GM19023 (cell line): Measurements from ENCODE around the gene SLC52A3.
"Not testable (repeated sequence)": the region's sequence is repeated elsewhere in the genome, so short reads cannot be mapped to it uniquely, and the experiment has no call there.

Source experiments
- ATAC-seq: cut with Tn5 transposase; IDR thresholded peaks from one replicate; pipeline ENCODE4 v1.9.1; 2021; ENCODE audit warnings: mild to moderate bottlenecking, moderate library complexity; ENCODE audit not compliant: unreplicated experiment

The SLC52A3 gene

DNA sequence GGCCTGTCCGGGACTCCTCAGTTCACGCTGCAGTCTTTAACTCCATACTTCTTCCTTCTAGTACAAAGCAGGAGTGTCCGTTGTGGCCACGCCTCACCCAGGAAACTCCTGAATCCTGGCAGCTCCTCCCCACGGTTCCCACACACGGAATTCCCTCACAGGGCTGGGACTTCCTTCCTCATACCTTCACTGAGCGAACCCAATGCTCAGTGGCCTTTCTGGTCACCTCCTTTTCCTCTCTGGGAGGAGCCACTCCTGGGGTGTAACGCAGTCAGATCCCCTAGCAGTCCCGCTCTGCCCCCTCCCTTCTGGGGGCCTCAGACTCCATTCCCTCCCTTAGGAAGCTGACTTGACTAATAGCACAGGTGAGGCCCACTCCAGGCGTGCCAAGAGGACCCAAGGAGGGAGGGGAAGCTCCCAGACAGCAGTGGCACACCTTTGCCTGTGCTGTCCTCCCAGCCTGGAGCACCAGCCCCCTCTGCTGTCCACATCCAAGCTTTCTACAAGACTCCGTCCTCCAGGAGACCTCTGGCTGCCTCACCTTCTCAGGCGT, at the start of gene SLC52A3:
Gene SLC52A3, minus strand, starts transcription at position 75 of the 553 bp plus-strand sequence. CDS start 2,726 bp downstream, outside the sequence.
- no peak for ATAC-seq

DNA sequence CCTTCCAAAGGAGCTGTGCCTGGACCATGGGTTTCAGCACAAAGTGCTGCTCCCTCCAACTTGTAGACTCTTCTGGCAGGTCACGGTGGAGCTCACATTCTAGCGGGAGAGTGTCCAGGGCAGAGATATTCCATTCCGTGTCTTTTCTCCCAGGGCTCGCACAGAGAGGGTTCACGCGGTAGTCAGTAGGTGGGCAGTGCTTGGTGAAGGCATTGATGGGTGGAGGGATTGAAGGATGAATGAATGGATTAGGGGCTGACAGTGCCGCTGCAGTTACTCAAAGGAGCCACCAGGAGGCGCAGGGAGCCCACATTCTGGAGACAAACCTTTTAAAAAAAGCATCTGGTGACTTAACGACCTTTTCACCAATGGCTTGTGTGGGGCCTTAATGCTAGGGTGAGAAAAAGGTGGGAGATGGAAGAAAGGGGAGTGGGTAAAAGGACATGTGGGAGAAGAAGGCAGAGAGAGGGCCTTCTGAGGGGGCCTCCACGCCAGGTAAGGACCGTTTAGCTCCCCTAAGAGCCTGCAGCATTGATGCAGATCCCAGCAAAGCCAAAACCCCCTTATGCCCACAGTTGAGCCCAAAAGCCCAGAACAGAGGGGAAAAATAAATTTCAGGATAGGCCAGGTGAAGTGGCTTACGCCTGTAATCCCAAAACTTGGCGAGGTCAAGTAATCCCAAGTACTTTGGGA, 47.8 kb upstream of the SLC52A3 start:
- ATAC-seq, result no peak

DNA sequence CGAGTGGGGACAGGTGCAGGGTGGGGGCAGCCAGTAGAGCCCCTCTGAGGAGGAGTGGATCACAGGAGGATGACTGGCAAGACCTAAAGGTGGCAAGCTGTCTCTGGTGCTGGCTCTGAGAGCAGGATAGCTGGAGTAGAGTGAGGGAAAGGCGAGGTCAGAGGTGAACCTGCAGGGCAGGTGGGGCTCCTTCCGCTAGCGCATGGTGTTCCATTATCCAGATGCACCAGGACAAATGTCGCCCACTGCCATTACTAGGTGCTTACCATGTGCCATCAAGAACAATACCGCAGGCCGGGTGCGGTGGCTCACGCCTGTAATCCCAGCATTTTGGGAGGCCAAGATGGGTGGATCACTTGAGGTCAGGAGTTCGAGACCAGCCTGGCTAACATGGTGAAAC, 46.9 kb upstream of the SLC52A3 start:
- ATAC-seq, result no peak

DNA sequence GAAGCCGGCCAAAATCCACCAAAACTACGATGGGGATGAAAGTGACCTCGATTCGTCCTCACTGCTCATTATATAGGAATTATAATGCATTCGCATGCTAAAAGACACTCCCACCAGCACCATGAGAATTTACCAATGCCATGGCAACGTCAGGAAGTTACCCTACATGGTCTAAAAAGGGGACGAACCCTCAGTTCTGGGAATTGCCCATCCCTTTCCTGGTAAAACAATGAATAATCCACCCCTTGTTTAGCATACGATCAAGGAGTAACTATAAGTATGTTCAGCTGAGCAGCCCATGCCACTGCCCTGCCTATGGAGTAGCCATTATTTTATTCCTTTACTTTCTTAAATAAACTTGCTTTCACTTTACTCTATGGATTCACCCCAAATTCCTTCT, 45.1 kb upstream of the SLC52A3 start:
- no peak for ATAC-seq

DNA sequence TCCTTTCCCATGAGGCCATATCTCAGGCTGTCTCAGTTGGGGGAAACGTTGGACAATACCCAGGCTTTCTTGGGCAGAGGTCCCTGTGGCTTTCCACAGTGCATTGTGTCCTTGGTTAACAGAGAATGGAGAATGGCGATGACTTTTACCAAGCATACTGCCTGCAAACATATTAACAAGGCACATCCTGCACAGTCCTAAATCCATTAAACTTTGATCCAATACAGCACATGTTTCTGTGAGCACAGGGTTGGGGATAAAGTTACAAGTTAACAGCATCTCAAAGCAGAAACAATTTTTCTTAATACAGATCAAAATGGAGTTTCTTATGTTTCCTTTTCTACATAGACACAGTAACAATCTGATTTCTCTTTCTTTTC, 44.1 kb upstream of the SLC52A3 start:
- not testable (repeated sequence) for ATAC-seq

DNA sequence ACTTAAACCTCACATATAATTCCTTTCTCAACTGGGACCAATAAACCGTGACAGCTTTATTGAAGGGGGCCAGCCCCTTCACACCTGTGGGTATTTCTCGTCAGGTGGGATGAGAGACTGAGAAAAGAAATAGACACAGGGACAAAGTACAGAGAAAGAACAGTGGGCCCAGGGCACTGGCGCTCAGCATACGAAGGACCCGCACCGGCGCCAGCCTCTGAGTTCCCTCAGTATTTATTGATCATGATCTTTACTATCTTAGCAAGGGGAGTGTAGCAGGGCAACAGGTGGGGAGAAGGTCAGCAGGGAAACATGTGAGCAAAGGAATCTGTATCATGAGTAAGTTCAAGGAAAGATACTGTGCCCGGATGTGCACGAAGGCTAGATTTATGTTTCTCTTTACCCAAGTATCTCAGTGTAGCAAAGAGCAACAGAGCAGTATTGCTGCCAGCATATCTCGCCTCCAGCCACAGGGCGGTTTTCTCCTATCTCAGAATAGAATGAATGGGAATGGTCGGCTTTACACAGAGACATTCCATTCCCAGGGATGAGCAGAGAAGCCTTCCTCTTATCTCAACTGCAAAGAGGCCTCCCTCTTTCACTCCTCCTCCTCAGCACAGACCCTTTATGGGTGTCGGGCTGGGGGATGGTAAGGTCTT, 43.6 kb upstream of the SLC52A3 start:
- ATAC-seq, result not testable (repeated sequence)

DNA sequence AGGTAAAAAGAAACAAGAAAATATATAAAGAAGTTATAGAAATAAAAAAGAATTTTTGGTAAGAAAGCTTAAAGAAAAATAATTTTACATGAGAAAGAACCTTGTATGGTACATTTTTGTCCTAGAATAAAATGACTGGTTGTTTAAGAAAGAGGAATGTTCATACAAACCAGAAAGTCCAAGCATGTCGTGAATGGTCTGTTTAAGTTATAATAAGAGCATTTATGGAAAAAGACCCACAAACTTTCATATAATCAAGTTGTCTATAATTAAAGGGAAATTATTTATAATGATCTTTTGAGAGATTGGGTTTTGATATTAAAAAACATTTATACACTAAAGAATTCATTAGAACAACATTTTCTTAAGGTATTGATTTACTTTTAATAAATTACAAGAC, 37.4 kb upstream of the SLC52A3 start:
- no peak for ATAC-seq

DNA sequence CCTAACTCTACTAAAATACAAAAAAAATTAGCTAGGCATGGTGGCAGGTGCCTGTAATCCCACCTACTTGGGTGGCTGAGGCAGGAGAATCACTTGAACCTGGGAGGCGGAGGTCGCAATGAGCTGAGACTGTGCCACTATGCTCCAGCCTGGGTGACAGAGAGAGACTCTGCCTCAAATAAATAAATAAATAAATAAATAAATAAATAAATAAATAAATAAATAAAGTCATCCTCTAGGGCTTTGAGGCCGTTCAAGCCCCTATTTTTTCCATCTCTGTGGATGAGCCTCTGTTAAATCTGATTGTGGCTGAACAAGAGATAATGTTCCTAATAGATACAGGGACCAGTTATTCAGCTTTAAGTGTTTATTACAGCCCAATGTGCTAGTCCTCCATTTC, 33.4 kb upstream of the SLC52A3 start:
- no peak for ATAC-seq

DNA sequence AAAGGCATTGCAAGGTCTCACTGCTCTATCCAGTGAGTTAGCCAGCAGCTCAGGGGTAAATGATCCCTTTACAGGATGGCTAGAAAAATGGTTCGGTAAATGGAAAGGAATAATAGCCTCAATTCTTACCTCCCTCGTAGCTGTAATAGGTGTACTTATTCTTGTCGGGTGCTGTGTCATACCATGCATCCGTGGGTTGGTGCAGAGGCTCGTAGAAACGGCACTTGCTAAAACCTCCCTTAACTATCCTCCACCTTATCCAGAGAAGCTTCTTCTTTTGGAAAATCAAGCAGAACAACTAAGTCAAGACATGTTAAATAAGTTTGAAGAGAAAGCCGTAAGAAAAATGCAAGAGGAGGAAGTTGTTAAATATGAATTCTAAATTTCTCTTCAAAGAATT, 31.7 kb upstream of the SLC52A3 start:
- not testable (repeated sequence) for ATAC-seq

DNA sequence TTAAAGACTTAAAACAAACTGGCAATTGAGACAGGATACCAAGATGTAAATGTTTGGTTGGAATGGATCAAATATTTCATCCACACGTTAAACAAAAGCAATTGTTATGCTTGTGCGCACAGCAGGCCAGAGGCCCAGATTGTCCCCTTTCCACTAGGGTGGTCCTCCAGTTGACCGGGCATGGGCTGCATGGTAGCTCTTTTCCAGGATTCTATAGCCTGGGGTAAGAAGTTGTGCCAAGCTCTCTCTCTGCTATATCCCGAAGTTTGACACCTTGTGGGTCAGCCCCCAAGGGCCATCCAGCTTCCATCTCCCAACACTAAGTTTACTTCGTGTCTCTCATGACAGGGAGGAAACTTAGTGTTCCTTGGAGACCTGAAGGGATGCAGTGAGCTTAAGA, 30.4 kb upstream of the SLC52A3 start:
- ATAC-seq, result not testable (repeated sequence)

DNA sequence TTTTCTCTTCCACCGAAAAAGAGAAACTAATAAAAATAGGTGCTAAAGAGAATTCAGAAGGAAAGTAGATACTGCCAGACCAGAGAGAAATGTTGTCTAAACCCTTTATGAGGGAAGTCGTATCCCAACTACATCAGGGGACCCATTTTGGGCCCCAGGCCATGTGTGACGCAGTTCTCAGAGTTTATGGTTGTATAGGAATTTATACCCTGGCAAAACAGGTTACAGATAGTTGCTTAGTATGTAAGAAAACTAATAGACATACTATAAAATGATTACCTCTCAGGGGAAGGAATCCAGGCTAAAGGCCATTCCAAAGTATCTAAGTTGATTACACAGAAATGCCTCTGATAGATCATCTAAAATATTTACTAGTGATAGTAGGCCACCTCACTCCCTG, 28.6 kb upstream of the SLC52A3 start:
- no peak for ATAC-seq

DNA sequence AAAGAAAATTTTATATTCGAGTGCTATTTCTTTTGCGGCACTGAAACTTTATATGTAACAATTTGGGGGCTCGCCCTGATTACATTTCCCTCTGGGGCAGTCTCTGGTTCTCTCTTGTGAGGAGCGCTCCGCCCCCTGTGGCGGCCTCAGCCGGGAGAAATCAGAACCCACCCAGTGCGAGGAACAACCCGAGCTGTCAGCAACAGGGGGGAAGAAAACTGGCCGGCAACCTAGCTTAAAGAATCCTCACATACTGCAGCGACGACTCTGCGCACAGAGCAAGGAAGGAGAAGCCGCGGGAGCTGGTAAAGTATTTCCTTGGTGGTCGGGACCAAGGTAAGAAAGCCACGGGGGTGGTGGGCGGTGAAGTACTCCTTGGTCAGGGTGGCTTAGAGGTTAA, 23.9 kb upstream of the SLC52A3 start:
- no peak for ATAC-seq

DNA sequence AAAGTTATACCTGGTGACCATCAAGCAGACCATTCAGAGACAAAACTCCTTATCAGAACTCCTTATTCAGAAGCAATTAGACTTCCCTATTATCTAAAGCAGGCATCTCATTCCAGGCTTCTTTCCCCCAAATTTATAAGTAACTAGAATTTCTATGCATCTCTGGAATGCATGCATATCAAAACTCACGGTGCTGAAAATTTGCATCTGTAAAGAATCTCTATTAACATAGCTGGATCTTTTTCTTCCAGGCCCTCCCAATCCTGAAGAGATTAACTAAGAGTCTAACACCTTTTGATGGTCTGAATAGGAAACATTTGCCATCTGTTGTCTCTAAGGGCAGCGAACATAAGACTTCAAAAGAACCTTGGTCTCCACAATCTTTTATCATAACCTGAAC, 22.8 kb upstream of the SLC52A3 start:
- no peak for ATAC-seq

DNA sequence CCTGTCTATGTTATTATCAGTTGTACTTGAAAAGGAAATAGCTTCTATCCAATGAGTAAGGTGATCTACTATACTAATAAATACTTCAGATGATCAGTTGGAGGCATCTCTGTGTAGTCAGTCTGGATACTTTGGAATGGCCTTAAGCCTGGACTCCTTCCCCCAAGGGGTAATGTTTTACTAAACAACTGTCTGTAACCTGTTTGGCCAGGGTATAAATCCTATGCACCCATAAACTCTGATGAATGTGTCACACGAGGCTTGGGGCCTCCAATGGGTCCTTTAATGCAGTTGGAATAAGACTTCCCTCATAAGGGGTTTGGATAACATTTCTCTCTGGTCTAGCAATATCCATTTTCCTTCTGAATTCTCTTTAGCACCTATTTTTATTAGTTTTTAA, 19.5 kb upstream of the SLC52A3 start:
- ATAC-seq, result no peak

DNA sequence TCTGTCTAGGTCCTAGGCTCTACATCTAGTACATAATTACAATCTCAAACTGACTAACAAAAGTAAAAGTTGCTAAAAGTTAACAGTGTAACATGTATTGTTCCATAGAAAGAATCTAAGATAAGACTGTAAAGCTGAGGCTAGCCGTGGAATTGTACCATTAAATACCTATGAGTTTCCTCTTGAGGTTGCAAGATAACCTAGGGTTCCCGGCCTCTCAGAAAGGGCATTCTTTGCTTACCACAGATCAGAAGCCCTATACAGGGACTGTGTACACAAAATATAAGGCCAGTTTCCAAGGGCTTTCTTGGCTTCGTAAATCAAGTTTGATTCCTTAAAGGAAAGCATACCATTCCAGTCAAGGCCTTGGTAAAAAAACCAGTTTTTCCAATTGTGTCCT, 11.5 kb upstream of the SLC52A3 start:
- no peak for ATAC-seq

DNA sequence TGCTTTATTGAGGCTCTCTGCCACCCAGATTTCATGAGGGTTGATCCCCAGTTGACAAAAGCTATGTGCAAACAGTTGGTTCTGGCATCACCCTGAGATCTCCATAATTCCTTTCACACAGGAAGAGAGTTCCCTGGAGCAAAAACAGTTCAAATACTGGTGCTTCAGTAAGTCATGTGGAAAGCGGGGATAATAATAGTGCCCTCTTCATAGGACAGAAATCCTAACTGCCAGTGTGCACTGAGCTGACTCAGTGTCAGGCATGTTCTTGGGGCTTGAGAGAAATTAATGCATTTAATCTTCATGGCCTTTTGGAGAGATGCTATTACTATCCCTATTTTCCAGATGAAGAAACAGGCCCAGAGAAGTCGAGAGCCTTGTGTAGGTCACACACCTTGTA, 7.9 kb upstream of the SLC52A3 start:
- no peak for ATAC-seq

DNA sequence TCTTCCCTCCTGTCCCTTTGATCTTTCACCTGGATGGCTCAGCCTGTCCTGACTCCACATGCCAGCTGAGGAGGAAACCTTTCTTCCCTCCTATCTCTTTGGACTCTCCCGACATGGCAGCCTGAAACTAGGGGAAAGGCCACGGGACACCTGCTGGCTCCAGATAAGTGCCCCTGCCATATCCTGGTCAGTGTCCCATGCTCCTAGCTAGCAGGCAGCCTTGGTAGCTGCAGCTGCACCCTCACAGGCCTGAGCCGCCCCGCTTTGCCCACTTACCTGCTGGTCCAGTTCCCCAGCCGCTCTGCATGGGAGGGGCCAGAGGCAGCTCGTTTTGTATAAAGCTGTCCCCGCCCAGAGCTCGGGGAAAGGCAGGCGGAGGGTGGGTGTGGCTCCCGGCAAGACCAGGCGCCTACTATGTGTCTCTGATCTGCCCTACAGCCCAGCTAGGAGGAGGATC, 7.4 kb upstream of the SLC52A3 start:
- ATAC-seq, result no peak

DNA sequence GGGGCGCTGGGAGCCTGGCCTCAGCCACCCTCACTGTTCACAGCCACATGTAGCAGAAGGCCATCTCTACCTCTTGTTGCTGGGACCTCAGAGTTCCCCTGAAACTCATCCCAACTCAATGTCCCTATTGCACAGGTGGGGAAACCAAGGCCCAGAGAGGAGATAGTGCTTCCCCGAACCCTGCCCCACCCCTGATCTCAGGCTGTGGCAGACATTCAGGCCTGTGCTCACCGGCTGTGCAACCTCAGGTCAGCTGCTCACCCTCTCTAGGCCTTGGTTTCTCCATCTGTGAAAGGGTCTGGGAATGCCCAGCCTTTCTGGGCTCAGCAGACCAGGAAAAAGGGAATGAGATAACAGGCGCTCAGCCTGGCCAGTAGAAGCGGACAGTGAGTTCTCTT, 6.4 kb upstream of the SLC52A3 start:
- ATAC-seq, result no peak

DNA sequence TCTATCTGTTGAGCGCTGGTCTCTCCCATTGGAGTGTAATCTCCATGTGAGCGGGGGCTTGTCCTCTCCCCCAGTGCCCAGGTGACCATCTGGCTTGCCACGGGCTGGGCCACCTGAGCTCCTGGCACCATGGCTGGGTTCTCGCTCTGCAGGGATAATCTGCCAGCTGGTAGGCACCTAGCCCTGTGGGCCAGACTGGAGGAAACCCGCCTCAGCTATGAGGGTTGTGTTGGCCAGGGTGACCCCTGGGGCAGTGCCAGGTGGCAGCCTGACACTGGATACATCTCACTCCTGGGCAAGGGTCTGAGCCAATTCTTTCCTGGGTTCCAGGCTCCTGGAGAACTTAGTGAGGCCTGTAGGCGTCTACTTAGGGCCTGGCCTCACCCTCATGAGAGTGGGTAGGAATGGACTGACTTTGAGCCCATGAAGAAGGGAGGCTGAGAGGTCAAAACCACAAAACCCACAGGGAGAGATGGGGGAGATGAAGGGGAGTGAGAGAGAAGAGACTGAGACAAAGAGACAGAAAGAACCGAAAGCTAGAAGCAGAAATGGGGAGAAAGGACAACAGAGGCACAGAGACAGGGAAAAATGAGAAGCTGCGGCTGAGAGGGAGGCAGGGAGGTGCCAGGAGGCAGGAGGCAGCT, 5.8 kb upstream of the SLC52A3 start:
- no peak for ATAC-seq

DNA sequence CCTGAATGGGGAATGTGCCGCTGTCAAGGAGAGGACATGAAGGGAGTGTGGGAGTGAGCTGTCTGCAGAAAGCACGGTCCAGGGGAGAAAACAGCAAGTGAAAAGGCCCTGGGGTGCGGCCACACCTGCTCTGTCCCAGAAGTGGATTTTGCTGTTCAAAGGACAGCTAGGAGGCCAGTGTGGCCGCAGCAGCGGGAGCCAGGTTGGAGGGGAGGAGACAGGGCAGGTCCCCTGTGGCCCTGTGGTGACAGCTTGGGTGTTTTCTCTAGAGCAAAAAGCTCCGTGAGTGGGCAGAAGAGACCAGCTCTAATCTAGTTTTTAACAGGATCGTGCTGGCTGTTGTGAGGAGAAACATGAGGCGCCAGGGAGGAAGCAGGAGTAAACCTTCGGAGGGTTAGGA, 4.5 kb upstream of the SLC52A3 start:
- ATAC-seq, result no peak

DNA sequence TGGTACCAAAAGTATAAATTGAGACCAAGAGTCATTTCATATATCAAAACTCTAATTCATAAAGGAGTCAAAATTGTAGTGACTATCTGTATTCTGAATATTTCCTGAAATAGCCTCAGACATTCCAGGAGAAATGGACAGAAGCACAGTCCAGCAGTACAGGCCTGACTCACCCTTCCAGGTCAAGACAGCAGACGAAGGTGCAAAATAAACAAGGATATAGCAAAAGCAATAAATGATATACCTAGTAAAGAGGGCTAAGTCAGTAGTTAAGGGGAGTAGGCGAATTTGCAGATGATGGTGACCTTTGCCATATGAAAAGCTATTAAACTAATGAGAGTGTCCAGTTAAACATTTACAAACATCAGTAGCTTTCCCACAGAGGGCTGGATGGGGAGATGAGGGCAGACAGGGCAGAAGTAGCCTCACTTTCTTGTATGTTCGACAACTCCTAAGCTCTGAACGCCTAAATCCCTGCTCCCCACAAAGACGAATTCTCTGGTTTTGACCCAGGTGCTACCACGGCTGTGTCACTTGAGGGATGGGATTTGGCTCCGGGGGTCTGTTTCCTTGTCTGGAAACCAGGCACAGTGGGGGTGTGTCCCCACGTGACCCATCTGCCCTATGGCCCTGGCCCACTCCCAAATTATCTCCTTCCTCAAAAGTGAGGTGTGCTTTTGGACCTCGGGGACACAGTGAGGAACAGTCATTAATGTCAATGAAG, 3.6 kb upstream of the SLC52A3 start:
- ATAC-seq, result no peak
